Activated naive CD4-positive, alpha-beta T cell treated with anti-CD3 and anti-CD28 coated beads, Interleukin-2, amount 50 U/mL, for 72 hours (primary cell): Measurements from ENCODE around the gene OR5AU1. TPM values are rescaled to one million over a fixed set of nuclear protein-coding genes. Genes with fewer than 3 reads are reported as not detected.

ENCODE experiments used
- ATAC-seq, 2 donors: fragments of 150-1000 bp; cut with Tn5 transposase; 2 replicates each; pipeline ENCODE4 v1.10.0; 2021; ENCODE audit warnings: mild to moderate bottlenecking in 2 of 2, moderate library complexity in 2 of 2
- DNase-seq, 2 donors: peaks; one replicate each; pipeline ENCODE4 v3.0.0; 2021 to 2022; ENCODE audit warnings: low spot score in 2 of 2
- H3K27ac Mint-ChIP-seq, 2 donors: one replicate each; pipeline ENCODE4 v1.8.0; 2022; ENCODE audit warnings: mild to moderate bottlenecking in 2 of 2, mixed read lengths in 2 of 2
- H3K36me3 Mint-ChIP-seq, 2 donors: one replicate each; pipeline ENCODE4 v1.8.0; 2022; ENCODE audit warnings: mixed read lengths in 2 of 2
- H3K9me3 Mint-ChIP-seq, 2 donors: one replicate each; pipeline ENCODE4 v1.8.0; 2022; ENCODE audit warnings: mixed read lengths in 2 of 2
- total RNA-seq, 2 donors: library from RNA; stranded (reverse); gene quantifications; one replicate each; pipeline ENCODE4 v1.2.3, GENCODE V29; 2022

OR5AU1 gene
- not detected for total RNA-seq

DNA sequence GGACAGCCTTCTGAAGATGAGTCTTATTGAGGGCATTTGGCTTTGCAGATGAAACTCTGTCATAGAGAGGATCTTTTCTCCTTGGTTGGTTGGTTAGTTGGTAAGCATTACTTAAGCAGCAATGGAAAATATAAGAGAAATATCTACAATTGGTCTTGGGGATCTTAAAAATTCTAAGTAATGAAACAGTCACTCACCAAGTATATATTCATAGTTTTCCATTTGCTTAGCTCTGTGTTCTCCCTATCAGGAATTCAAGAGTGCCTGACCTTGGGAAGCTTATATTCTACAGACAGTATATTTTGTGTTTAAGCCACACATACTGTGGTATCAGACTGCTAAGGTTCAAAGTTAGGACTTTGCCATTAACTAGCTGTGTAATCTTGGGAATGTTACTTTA lies at the start of gene OR5AU1:
Gene OR5AU1, minus strand, starts transcription at position 101 of the 400 bp plus-strand sequence. CDS start 191 bp downstream, outside the sequence.
- ATAC-seq (no peak), DNase-seq (no peak)
- Mint-ChIP-seq H3K9me3 (no peaks in the 10 kb centered on the region), H3K36me3 (no peaks in the 10 kb centered on the region), H3K27ac (no peak within 1 kb of the TSS)

DNA sequence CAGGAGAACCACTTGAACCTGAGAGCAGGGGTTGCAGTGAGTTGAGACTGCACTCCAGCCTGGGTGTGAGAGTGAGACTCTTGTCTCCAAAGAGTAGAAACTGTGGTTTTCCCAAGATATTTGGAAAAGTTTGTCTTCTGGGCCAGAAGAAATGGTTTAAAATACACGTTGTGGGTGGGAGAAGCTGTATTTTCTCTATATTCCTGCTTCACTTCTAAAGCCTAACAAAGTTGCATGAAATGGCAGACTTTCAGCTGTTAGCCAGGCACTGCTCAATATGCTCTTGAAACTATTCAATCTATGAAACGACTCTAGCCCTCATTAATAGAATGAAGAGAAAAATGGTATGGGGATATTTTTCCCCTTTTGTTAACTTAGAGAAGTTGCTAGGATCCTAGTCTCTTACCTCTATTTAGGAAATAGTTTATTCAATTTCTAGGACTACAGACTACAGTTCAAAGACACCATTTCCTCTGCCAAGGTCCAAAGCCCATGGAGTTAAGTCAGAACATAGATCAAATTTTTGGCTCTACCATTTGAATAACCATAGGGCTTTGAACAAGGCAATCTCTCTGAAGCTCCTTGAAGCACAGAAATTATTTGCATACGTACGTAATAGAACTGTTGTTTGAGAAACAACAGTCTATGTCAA lies 49.3 kb upstream of the OR5AU1 start:
- no peaks in the 10 kb centered on the region for H3K9me3 Mint-ChIP-seq
- H3K36me3 Mint-ChIP-seq: peaks cover 14 to 38% of the 10 kb centered on the region in 2 donors
- ATAC-seq: no peak
- DNase-seq: no peak
- H3K27ac Mint-ChIP-seq: peak overlapping the region in 1 of 2 donors; percentile 4

DNA sequence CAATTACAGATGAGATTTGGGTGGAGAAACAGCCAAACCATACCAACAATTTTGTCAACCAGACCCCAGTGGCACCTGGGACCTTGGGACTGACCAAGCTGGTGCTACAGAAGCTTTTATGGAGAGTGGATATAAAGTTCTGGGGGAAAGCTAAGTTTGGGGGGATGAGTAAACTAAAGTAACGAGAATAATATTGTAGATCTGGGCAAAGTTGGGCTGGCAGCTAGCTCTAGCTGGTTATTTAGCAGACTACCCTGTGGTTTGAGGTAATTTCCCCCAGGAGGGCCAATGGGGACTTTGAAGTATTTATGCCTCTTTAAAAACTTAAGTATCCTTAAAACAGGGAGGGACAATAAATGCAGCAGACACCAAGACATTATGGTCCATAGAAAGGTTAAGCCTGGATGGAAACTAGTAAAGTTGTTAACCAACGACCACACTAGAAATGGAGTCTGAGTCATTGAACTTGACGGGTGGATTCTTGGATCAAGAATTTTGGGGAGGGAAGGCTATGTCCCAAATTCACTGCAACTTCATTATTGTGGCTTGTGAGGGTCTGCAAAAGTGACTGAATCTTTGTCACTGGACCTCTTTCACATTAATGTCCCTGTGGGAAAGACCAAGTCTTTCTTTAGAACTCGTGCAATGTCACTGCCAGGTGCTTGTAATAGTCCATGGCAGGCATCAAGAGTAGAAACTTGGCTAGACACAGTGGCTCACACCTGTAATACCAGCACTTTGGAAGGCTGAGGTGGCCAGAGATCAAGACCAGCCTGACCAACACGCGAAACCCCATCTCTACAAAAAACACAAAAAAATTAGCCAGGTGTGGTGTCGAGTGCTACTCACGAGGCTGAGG lies 48.5 kb upstream of the OR5AU1 start:
- ATAC-seq (peak in 1 of 2 donors; percentile 18), DNase-seq (no peak)
- Mint-ChIP-seq H3K9me3 (no peaks in the 10 kb centered on the region), H3K36me3 (peaks cover 14 to 31% of the 10 kb centered on the region in 2 donors), H3K27ac (peak overlapping the region; percentile 61 to 82)

DNA sequence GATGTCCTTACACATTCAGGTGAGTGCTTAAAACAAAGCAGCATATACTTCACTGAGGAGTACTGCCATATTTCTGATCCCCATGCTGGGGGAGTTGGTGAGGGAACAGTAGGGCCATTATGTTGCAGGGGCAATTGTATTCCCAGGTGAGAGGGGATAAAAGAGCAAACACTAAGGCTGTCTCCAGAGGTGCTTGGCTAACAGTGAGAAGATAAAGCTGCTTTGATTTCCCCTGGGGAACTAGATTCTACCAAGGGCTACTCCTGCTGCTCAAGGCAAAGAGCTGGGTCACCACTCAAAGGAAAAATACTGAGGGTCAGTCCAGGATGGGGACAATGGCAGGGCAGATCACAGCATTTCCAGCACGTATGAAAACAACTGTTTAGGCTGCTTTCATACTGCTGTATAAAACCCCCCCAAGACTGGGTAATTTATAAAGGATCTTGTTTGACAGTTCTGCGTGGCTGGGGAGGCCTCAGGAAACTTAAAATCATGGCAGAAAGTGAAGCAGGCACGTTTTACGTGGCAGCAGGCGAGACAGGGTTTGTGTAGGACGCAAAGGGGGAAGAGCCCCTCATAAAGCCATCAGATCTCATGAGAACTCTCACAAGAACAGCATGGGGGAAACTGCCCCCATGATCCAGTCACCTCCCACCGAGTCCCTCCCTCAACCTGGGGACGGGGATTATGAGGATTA lies 47.8 kb upstream of the OR5AU1 start:
- no peaks in the 10 kb centered on the region for H3K9me3 Mint-ChIP-seq
- peak overlapping the region; percentile 61 to 82 for H3K27ac Mint-ChIP-seq
- DNase-seq (no peak), ATAC-seq (peak in 1 of 2 donors; percentile 15)
- peaks cover 14 to 28% of the 10 kb centered on the region in 2 donors for H3K36me3 Mint-ChIP-seq

DNA sequence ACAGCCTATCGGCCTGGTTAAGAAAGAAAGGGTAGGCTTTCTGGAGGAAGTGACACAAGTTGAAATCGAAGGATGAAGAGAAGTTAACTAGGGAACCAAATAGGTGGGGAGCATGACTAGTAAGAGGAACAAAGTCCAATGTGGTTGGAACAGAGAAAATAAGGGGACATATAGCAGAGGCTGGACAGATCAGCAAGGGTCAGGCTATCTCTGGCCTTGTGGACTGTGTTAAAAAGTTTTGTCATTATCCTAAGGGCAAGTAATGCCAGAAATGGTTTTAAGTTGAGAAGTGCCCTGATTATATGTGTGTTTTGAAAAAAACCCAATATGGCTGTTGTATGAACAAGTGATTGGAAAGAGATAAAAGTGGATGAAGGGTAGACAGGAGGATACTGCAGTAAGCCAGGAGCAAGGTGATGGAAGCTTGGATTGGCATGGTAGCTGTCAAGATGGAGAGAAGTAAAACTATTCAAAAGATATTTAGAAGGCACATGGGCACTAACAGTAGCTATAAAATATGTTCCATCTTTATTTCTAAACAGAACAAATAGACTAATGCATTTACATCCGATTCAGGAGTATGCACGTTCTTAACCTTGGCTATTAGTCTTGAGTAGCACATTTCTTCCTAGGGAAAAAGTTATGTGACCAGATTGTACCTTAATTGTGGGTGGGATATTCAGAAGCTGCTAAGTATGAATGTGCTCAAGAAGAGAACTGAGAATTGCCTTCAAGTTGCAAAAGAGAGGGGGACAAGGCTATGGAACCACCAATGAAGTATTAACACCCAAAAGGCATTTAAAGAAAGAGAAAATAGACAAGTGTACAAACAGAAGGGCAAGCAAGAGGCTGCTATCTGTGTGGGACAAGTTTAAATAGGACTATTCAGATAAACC lies 46.8 kb upstream of the OR5AU1 start:
- peak overlapping the region; percentile 9 to 58 for H3K27ac Mint-ChIP-seq
- H3K36me3 Mint-ChIP-seq: peaks cover 5 to 19% of the 10 kb centered on the region in 2 donors
- ATAC-seq: no peak
- peaks cover 0 to 4% of the 10 kb centered on the region in 2 donors for H3K9me3 Mint-ChIP-seq
- DNase-seq: no peak

DNA sequence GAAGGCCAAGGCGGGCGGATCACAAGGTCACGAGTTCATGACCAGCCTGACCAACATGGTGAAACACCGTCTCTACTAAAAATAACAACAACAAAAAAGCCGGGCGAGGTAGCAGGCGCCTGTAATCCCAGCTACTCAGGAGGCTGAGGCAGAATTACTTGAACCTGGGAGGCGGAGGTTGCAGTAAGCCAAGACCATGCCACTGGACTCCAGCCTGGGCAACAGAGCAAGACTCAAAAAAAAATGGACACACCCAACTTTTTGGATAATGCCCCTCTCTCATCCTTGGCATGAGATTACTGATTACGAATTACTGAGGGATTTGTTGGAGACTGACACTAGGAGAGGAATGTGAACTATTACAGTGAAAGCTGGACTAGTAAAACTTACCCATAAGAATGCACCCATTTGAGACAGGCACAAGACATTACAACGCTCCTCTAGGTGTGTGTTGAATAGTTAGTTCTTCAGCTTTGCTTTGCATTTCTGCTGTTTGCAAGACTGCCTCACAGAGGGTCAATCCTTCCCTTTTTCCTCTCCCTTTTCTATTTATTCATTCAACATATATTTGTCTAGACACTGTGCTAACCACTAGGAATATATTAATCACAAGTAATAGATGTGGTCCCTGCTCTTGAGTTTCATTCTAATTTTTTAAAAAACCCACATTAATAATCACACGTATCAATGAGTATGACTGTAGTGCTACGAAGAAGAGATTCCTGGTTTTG lies 46.0 kb upstream of the OR5AU1 start:
- no peak for ATAC-seq
- Mint-ChIP-seq H3K36me3 (peaks cover 2 to 11% of the 10 kb centered on the region in 2 donors), H3K9me3 (peaks cover 0 to 7% of the 10 kb centered on the region in 2 donors), H3K27ac (peak overlapping the region; percentile 9 to 75)
- no peak for DNase-seq

DNA sequence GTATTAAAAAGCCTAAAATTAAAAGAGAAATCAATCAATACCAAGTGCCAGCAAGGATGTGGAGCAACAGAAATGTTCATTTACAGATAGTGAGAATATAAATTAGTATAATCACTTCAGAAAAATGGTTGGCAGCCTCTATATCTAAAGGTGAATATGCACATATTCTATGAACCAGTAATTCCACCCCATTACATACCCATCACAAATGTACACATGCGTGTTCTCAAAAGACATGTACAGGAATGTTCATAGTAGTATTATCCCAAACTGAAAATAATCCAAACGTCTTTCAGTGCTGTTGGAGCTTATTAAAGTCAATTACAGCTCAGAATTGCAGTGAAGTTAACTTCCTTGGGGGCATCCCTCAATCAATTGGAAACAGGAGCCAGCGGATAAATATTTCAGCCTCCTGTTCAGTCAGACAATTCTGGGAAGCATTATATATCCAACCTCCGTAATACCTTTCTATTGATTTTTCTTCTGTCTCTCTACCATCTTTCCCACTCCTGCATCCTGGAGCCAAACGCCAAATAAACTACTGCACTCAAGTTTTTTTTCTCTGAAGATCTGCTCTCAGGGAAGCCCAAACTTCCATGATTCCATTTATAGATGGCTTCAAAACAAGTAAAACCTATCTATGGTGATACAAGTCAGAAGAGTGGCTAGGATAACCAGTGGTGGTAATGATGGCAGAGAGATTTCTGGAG lies 45.0 kb upstream of the OR5AU1 start:
- Mint-ChIP-seq H3K27ac (no peak overlapping the region), H3K36me3 (peaks cover 0 to under 1% of the 10 kb centered on the region in 2 donors)

DNA sequence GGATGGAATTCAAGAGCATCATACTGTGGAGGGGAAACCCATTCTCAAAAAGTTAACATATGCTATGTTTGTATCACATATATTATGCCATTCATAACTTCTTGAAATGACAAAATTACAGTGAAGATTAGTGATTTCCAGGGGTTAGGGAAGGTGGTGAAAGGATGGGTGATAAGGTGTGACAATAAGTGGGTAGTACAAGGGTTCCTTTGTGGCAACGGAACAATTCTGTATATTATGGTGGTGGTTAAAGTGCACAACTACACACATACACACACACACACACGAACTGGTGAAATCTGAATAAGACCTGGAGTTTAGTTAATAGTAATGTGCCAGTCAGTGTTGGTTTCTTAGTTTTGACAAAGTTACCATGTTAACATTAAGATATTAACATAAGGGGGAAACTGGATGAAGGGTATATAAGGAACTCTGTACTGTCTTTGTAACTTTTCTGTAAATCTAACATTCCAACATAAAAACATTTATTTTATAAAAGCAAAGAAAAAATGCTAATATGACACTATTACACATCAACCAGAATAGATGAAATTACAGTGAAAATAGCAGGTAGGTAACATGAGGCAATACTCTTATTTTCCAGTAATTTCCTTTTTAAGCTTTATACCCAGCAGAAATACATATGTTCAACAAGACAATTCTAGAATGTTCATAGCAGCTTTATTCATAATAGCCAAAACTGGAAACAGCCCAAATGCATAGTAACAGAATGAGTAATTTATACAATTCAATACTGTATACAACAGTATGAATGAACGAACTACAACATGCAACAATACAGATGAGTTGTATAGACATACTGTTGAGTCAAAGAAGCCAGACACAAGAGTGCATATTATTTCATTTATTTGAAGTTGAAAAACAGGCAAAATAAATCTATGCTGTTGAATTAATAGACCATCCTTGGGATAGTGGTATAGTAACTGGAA lies 44.0 kb upstream of the OR5AU1 start:
- DNase-seq (no peak), ATAC-seq (peak in 1 of 2 donors; percentile 39)
- Mint-ChIP-seq H3K36me3 (no peaks in the 10 kb centered on the region), H3K9me3 (peaks cover 0 to 7% of the 10 kb centered on the region in 2 donors), H3K27ac (peak overlapping the region in 1 of 2 donors; percentile 26)

More for the DNA sequence above, 45.0 kb upstream of the OR5AU1 start:
- DNase-seq (no peak), ATAC-seq (no peak)
- H3K9me3 Mint-ChIP-seq: peaks cover 0 to 7% of the 10 kb centered on the region in 2 donors

DNA sequence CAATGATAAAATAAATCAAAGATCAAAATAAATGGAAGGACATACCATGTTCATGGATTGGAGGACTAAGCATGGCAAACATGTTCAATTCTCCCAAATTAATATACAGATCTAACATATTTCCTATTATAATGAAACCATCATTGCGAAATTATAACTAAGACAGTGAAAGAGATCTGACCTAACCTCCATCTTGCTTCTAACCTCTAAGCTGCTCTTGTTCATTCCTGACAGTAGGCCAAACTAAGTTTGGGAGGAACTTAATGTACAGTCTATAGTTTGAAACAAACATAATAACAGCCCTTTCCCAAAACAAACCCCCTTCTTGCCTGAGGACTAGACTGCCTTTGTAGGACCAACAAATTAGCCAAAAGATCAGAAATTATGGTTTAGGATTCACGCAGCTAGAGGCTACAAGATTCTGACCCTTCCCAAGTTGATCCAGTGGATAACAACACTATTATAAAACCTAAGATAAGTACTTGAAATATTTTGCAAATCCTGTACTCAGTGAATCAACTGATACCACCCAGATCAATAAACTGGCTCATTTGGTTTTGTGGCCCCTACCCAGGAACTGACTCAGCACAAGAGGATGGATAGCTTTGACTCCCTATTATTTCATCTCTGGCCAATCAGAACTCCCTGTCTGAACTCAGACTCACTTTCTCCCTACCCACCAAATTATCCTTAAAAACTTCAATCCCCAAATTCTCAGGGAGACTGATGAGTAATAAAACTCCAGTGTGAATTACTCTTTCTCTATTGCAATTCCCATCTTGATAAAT lies 41.7 kb upstream of the OR5AU1 start:
- no peak for DNase-seq
- Mint-ChIP-seq H3K36me3 (no peaks in the 10 kb centered on the region), H3K9me3 (peaks cover 0 to 7% of the 10 kb centered on the region in 2 donors), H3K27ac (peak overlapping the region in 1 of 2 donors; percentile 75)
- ATAC-seq: no peak

DNA sequence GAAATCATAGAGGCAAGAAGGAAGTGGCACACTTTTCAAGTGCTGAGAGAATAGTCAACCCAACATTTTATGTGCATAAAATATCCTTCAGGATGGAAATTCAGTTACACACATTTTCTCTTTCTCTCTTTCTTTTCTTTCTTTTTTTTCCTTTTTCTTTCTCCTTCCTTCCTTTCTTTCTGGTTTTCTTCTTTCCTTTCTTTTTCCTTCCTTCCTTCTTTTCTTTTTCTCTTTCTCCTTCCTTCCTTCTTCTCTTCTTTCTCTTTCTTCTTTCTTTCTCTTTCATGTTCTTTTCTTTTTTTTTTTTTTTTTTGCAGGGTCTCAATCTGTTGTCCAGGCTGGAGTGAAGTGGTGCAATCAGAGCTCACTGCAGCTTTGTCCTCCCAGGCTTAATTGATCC lies 38.7 kb upstream of the OR5AU1 start:
- DNase-seq: no peak

DNA sequence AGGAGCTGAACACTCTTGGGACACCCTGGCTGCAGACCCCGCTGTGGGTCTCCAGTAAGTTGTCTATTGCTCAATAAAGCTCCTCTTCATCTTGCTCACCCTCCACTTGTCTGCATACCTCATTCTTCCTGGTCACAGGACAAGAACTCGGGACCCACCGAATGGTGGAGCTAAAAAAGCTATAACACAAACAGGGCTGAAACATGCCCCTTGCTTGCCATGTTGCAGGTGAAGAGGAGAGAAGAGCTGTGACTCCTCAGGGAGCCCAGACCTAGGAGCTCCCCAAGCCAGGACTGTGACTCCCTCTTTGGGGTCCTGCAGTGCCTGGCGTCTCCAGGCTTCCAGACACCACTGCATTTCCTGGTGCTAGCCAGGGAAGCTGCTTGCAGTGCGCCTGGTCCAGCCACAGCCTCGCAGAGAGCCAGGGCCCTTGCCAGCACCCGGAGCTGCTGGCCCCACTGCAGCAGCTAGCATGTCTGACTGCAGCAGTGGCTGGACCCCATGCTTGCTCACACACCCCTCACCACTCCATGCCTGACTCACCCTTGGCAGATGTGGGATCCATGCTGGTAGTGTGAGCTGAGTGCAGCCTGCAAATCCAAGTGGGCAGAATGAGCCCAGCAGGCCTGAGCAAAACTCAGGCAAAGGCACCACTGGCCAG lies 37.1 kb upstream of the OR5AU1 start:
- no peak for DNase-seq
- no peaks in the 10 kb centered on the region for H3K36me3 Mint-ChIP-seq
- no peak overlapping the region for H3K27ac Mint-ChIP-seq
- peak in 1 of 2 donors; percentile 22 for ATAC-seq
- H3K9me3 Mint-ChIP-seq: peaks cover 0 to 6% of the 10 kb centered on the region in 2 donors

More for the DNA sequence above, 38.7 kb upstream of the OR5AU1 start:
- ATAC-seq: no peak
- H3K27ac Mint-ChIP-seq: peak overlapping the region; percentile 30 to 32
- H3K36me3 Mint-ChIP-seq: no peaks in the 10 kb centered on the region
- peaks cover 0 to 7% of the 10 kb centered on the region in 2 donors for H3K9me3 Mint-ChIP-seq

DNA sequence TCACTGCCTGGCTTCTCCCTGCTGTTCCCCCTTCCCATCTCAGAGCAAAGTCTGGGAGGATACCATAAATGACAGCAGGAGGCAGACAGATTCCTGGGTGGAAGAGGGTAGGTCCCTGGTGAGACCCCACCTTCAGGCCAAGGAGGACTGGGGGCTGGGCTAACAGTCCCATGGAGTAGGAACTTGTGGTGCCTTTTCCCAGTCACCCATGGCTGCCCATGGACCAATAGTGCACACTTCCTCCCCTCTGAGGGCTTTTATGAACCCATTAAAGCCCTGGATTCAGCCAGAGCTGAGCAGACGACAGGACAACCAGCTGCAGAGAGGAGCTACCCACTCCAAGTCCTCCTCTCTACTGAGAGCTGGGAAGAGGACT lies 36.6 kb upstream of the OR5AU1 start:
- H3K9me3 Mint-ChIP-seq: peaks cover 0 to under 1% of the 10 kb centered on the region in 2 donors
- H3K36me3 Mint-ChIP-seq: no peaks in the 10 kb centered on the region
- peak in 1 of 2 donors; percentile 10 for ATAC-seq
- peak overlapping the region in 1 of 2 donors; percentile 56 for H3K27ac Mint-ChIP-seq
- DNase-seq: no peak
